Central memory CD4-positive, alpha-beta T cell (primary cell): ENCODE data around the gene ITM2A.

Source experiments
- DNase-seq: peaks from one replicate; pipeline ENCODE4 v3.0.0; 2022
- total RNA-seq, 3 experiments: gene quantifications; one replicate each; lab custom pipeline; 2026; lab: John Stamatoyannopoulos, UW

The ITM2A gene
- 106 to 118 (median 107) reads per million in 3 experiments for total RNA-seq

- peak; percentile 65 for DNase-seq
These were observed at the start of gene ITM2A for GRCh38 chrX:79366873-79367749. Gene ITM2A, minus strand, starts transcription at chrX:79367334. Its CDS starts 119 bp downstream, at chrX:79367215.

GRCh38 chrX:79415056-79415455 is 47.9 kb upstream of the ITM2A start:
- DNase-seq = no peak

- no peak for DNase-seq
These were observed 46.8 kb upstream of the ITM2A start for GRCh38 chrX:79413963-79414362.

- peak; percentile 42 for DNase-seq
These were observed 45.8 kb upstream of the ITM2A start for GRCh38 chrX:79412972-79413371.

- no peak for DNase-seq
These were observed 45.0 kb upstream of the ITM2A start for GRCh38 chrX:79412166-79412565.

GRCh38 chrX:79409657-79410056 is 42.5 kb upstream of the ITM2A start:
- DNase-seq = no peak

GRCh38 chrX:79408623-79409322 is 41.6 kb upstream of the ITM2A start:
- DNase-seq = no peak

- DNase-seq = peak; percentile 21
These were observed 33.5 kb upstream of the ITM2A start for GRCh38 chrX:79400623-79401022.

GRCh38 chrX:79375340-79375739 is 8.2 kb upstream of the ITM2A start:
- no peak for DNase-seq

GRCh38 chrX:79371640-79372039 is 4.5 kb upstream of the ITM2A start:
- DNase-seq = no peak

- DNase-seq = no peak
These were observed 4.0 kb upstream of the ITM2A start for GRCh38 chrX:79371101-79371500.

GRCh38 chrX:79369871-79370270 is 2.7 kb upstream of the ITM2A start:
- no peak for DNase-seq

- no peak for DNase-seq
These were observed 1.3 kb upstream of the ITM2A start for GRCh38 chrX:79368441-79368840.

GRCh38 chrX:79367907-79368306 is 773 bp upstream of the ITM2A start:
- DNase-seq = no peak

GRCh38 chrX:79366556-79366872 is 620 bp downstream of the ITM2A start:
- no peak for DNase-seq

GRCh38 chrX:79365591-79365990 is 1.5 kb downstream of the ITM2A start:
- DNase-seq = no peak

- DNase-seq = no peak
These were observed 2.8 kb downstream of the ITM2A start for GRCh38 chrX:79364306-79364705.

GRCh38 chrX:79361192-79361870 is 5.8 kb downstream of the ITM2A start:
- peak; percentile 54 for DNase-seq

GRCh38 chrX:79336869-79337815 is 30.0 kb downstream of the ITM2A start:
- DNase-seq = peak; percentile 34

- DNase-seq = no peak
These were observed 37.1 kb downstream of the ITM2A start for GRCh38 chrX:79330022-79330421.

- peak; percentile 56 for DNase-seq
These were observed 41.7 kb downstream of the ITM2A start for GRCh38 chrX:79325263-79325958.
